ENCODE results near the gene SND1.
A peak's percentile ranks its signal among the peaks of the same experiment; 100 is the strongest.

SND1 gene

DNA sequence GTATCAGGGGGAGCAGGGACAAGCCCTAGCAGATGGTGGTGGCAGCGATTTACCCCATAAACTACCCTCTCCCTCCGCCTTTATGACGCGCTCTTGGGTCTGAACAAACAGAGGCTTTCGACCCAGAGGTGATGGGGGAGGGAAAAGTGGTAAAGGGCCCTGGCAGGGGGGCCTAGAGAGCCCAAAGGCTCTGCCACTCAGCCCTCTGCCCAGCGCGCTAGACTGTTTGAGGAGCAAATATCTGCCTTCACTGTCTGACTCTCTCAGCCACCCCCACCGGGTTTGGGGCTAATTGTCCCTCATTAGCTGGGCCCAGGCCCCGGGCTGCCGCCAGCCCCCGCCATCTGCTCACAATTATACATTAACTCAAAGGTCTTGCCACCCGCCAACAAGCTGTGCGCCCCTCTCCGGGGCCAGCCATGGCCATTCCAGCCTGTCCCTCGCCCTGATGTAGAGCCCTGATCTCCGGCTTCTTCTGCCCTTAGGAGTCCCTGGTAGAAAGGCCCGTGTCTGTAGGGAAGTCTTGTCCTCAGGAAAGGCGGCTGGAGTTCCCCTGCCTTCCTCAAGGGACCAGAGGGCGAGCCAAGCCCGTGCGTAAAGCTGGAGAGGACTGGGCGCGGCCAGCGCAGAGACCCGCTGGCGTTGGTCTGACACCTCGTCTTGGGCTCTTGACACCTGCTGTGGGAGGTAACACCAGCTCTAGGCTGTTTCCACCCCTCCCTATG is 32.2 kb upstream of the SND1 start:
- no peak overlapping the region for H3K4me3 ChIP-seq (replicated peaks; ENCODE audit: low read depth, low read length)
- TF ChIP-seq, protein P1, sequence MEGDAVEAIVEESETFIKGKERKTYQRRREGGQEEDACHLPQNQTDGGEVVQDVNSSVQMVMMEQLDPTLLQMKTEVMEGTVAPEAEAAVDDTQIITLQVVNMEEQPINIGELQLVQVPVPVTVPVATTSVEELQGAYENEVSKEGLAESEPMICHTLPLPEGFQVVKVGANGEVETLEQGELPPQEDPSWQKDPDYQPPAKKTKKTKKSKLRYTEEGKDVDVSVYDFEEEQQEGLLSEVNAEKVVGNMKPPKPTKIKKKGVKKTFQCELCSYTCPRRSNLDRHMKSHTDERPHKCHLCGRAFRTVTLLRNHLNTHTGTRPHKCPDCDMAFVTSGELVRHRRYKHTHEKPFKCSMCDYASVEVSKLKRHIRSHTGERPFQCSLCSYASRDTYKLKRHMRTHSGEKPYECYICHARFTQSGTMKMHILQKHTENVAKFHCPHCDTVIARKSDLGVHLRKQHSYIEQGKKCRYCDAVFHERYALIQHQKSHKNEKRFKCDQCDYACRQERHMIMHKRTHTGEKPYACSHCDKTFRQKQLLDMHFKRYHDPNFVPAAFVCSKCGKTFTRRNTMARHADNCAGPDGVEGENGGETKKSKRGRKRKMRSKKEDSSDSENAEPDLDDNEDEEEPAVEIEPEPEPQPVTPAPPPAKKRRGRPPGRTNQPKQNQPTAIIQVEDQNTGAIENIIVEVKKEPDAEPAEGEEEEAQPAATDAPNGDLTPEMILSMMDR (IDR thresholded peaks at IDR 0.05; ENCODE audit: low read length, missing control alignments): no peak
- no peak for DNase-seq (ENCODE audit: low read depth)

- no peak for DNase-seq (ENCODE audit: low read depth)
- TF ChIP-seq, protein P1 (IDR thresholded peaks at IDR 0.05; ENCODE audit: low read length, missing control alignments): no peak
- no peak overlapping the region for H3K4me3 ChIP-seq (replicated peaks; ENCODE audit: low read depth, low read length)
These were observed 31.4 kb upstream of the SND1 start for GRCh38 chr7:127620406-127621233.

DNA sequence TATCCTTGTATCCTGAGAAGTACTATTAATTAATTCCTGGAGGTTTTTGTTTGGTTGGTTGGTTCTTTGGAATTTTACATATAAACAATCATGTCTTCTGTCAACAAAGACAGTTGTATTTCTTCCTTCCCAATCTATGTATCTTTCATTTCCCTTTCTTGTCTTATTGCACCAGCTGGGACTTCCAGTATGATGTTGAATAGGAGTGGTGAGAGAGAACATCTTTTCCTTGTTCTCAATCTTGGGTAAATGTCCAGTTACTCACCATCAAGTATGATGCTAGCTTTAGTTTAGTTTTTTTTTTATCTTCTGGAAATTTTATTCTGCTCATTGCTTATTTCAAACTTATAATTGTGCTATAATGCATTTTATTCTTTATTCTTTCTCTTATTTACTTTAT is 26.7 kb upstream of the SND1 start:
- TF ChIP-seq, protein P1 (IDR thresholded peaks at IDR 0.05; ENCODE audit: low read length, missing control alignments): no peak
- no peak overlapping the region for H3K4me3 ChIP-seq (replicated peaks; ENCODE audit: low read depth, low read length)
- no peak for DNase-seq (ENCODE audit: low read depth)

DNA sequence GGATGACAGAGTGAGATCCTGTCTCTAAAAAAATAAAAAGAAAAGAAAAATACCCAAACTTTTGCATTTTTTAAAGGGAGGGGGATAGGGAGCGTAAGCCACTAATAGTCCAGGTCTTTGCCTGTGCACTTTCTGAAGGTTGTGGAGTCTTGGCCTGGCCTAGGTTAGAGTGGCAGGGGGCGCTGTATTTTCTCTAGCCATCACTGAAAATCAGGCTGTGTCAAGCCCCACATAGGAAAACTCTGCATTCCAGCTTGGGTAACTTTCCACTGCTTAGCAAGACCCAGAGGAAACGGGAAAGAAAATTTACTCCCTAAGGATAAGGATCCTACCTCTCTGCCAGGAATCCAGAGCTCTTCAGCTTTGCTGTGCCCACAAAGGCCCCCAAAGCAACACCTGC is 23.5 kb upstream of the SND1 start:
- TF ChIP-seq, protein P1 (IDR thresholded peaks at IDR 0.05; ENCODE audit: low read length, missing control alignments): peak; percentile 14
- no peak overlapping the region for H3K4me3 ChIP-seq (replicated peaks; ENCODE audit: low read depth, low read length)
- no peak for DNase-seq (ENCODE audit: low read depth)

DNA sequence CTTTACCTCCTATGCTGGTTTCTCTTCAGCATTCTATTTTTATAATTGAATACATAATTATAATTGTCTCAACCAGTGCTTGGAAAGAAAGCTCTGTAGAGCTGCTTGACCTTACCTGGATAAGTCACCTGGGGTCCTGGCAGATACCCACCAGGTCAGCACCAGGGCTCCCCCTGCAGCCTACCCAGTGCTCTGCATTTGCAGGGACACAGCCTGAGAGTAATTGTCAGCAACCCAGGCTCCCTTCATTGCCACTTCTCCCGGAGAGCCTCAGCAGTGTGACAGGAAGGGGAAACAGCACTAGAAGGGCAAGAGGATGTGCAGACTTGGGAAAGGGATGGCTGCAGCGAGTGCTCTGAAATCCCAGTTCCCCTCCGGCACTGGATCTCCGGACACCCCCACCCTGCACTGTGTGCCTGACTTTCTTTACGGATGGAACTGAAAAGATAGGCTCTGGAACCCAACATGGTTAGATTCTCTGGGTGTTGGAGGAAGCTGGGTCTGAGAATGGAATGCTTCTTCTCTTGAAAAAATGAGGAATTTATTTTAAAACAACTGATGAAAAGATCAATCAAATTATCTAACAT is 22.6 kb upstream of the SND1 start:
- no peak for DNase-seq (ENCODE audit: low read depth)
- no peak overlapping the region for H3K4me3 ChIP-seq (replicated peaks; ENCODE audit: low read depth, low read length)
- TF ChIP-seq, protein P1 (IDR thresholded peaks at IDR 0.05; ENCODE audit: low read length, missing control alignments): peak; percentile 42

DNA sequence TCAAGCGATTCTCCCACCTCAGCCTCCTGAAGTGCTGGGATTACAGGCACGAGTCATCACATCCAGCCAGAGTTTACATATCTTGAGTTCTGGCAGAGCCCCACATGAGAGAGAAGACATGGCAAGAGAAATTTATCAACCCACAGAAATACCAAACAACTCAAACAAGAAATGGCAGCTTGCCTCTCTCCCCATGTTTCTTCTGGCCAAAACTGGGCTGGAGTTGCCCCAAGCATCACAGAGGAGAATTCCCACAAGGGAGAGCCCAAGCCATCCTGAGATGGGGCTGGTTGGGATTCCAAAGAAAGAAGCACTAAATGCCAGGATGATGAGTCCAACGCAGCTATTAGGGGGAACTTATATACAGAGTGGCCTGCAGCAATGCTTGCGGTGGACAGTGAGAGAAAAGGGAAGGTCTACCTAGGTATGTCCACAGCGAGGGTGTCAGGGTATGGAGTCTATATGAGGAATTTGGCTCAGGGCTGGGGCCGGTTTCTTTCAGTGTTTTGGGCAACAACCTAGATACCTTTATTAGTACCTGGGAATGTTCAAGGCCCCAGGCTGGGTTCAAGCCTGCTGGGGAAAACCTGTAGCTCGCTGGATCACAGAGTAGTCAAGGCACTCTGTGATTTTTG is 19.6 kb upstream of the SND1 start:
- H3K4me3 ChIP-seq (replicated peaks; ENCODE audit: low read depth, low read length): no peak overlapping the region
- TF ChIP-seq, protein P1 (IDR thresholded peaks at IDR 0.05; ENCODE audit: low read length, missing control alignments): no peak
- no peak for DNase-seq (ENCODE audit: low read depth)
